Activated CD8-positive, alpha-beta T cell treated with anti-CD3 and anti-CD28 coated beads for 36 hours (primary cell): ENCODE measurements around the gene SOCS4. TPM values are rescaled to one million over a fixed set of nuclear protein-coding genes. Genes with fewer than 3 reads are reported as not detected.
A peak's percentile ranks its signal among the peaks of the same experiment; 100 is the strongest.

Experiments used
- ATAC-seq: fragments of 200-7000 bp; cut with Tn5 transposase; one replicate; pipeline ENCODE4 v1.10.0; 2021; ENCODE audit warnings: mild to moderate bottlenecking, moderate library complexity
- CTCF ChIA-PET: fragments of 350-600 bp; sonication (Branson Sonifier 250); formaldehyde crosslinking; loops from one replicate; lab custom pipeline; 2021; ENCODE audit warnings: antibody characterized with exemption; lab: Charles Lee
- POLR2A ChIA-PET: fragments of 350-600 bp; sonication (Branson Sonifier 250); formaldehyde crosslinking; loops from one replicate; lab custom pipeline; 2021; ENCODE audit warnings: antibody characterized with exemption; lab: Charles Lee
- DNase-seq: peaks from one replicate; pipeline ENCODE4 v3.0.0-alpha.2; 2020
- H3K27ac Mint-ChIP-seq: one replicate; pipeline ENCODE4 v1.8.0; 2021; ENCODE audit warnings: mild to moderate bottlenecking, mixed read lengths
- H3K27me3 Mint-ChIP-seq: one replicate; pipeline ENCODE4 v1.8.0; 2021; ENCODE audit warnings: mixed read lengths
- H3K36me3 Mint-ChIP-seq: one replicate; pipeline ENCODE4 v1.8.0; 2021; ENCODE audit warnings: low read depth, mixed read lengths
- H3K4me1 Mint-ChIP-seq: one replicate; pipeline ENCODE4 v1.8.0; 2021; ENCODE audit warnings: low read depth, mixed read lengths
- H3K4me3 Mint-ChIP-seq: one replicate; pipeline ENCODE4 v1.8.0; 2021; ENCODE audit warnings: mild to moderate bottlenecking, moderate library complexity, mixed read lengths
- H3K9me3 Mint-ChIP-seq: one replicate; pipeline ENCODE4 v1.8.0; 2021; ENCODE audit warnings: mixed read lengths
- CTCF ChIP-seq: fragments of 200-600 bp; IDR thresholded peaks from one replicate; pipeline ENCODE4 v1.8.0; 2022; ENCODE audit warnings: antibody characterized with exemption, mild to moderate bottlenecking
- intact Hi-C: fragments of 100-400 bp; cut with micrococcal nuclease; formaldehyde crosslinking; loops from one replicate; pipeline ENCODE4 v1.10.0; 2022
- total RNA-seq, 2 experiments: library from RNA; stranded (reverse); gene quantifications; one replicate each; pipeline ENCODE4 v1.2.3, GENCODE V29; 2021

Gene SOCS4
- total RNA-seq, 2 experiments from 2014 or later = 19.8 to 20.8 TPM

DNA sequence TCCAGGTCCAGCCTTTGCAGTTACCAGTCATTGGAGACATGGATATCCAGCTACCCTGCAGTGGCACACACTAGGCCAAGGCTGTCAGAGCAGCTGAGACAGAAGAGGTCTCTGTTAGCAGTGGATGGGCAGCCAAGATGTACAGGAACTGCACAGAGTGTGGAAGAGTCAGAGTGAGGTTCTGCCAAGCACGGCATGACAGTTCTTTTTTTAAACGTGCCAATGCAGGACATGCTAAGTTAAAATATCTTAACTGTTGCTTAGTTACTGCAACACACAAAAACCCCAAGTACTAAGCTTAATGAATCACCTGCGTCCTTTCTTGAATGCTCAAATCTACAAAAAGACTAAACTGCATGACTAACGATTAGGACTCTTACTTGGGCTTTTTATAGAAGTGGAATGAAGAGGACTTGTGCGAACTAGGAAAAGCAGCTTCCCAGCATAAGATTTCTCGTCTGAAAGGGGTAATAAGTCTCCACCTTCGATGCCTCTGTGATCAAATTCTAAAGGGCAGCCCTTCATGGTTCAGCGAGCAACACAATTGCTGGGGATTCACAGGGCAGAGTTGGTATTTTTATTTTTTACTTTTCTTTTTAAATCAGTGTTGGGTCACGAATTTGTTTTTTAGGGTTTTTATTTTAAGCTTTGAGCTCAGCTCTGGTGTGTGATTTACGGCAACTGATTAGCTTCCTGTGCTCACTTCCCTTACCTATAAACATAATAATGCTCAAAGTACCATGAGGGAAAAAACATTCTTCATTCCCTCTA, 45.0 kb downstream of the SOCS4 start:
- Mint-ChIP-seq H3K4me3 (peak overlapping the region; percentile 20), H3K4me1 (peaks cover 27% of the 10 kb centered on the region), H3K9me3 (no peaks in the 10 kb centered on the region), H3K36me3 (peaks cover 6% of the 10 kb centered on the region), H3K27ac (peak overlapping the region; percentile 73), H3K27me3 (no peaks in the 10 kb centered on the region)
- TF ChIP-seq CTCF = no peak
- ATAC-seq (peak; percentile 85), DNase-seq (peak; percentile 42)
- POLR2A ChIA-PET = interaction anchor here (1.0 to 3.6 kb wide), 6 partner anchors 9 to 66 kb away, joined by 3 to 23 read pairs (median 8); partner anchors contain the start of genes MAPK1IP1L, SOCS4 and WDHD1
- CTCF ChIA-PET = interaction anchor here (0.8 to 3.4 kb wide), 5 partner anchors 11 to 140 kb away, joined by 3 to 28 read pairs (median 3); partner anchors contain the start of gene MAPK1IP1L
- intact Hi-C loops = no loop called here

DNA sequence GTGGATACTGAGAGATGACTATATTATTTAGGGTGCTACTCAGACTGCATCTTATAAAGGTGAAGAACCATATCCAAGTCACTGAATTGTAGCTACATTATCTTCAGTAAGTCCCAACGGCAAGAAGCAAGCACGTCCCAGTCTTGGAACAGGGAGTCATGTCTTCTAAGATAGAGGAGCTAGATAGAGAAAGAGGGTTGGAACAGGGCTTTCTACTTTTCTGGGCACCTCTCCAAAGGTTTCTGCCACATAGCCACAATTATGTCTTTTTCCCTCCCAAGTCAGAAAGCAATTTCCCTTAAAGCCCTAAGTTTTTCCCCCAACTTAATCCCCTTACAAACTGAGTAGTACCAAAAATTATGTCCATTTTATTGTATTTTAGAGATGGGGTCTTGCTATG, 46.8 kb downstream of the SOCS4 start:
- DNase-seq = no peak
- Mint-ChIP-seq H3K27me3 (no peaks in the 10 kb centered on the region), H3K4me3 (no peak overlapping the region), H3K9me3 (no peaks in the 10 kb centered on the region), H3K4me1 (peaks cover 27% of the 10 kb centered on the region), H3K36me3 (no peaks in the 10 kb centered on the region), H3K27ac (no peak overlapping the region)
- CTCF ChIA-PET = no interaction called here
- intact Hi-C loops = no loop called here
- POLR2A ChIA-PET = no interaction called here
- no peak for TF ChIP-seq CTCF
- ATAC-seq = no peak

GRCh38 chr14:55074662-55075061, 47.6 kb downstream of the SOCS4 start:
- H3K27ac Mint-ChIP-seq = no peak overlapping the region
- no peak for TF ChIP-seq CTCF
- peak overlapping the region; percentile 5 for H3K4me3 Mint-ChIP-seq
- peaks cover 27% of the 10 kb centered on the region for H3K4me1 Mint-ChIP-seq
- ATAC-seq = no peak
- no peaks in the 10 kb centered on the region for H3K36me3 Mint-ChIP-seq
- POLR2A ChIA-PET = interaction anchor here (1.1 to 2.3 kb wide), 2 partner anchors 9 to 10 kb away, joined by 3 to 9 read pairs; no protein-coding TSS in a partner anchor
- no peak for DNase-seq
- no peaks in the 10 kb centered on the region for H3K9me3 Mint-ChIP-seq
- H3K27me3 Mint-ChIP-seq = no peaks in the 10 kb centered on the region
- intact Hi-C loops = no loop called here
- CTCF ChIA-PET = no interaction called here

GRCh38 chr14:55075628-55076175, 48.7 kb downstream of the SOCS4 start:
- intact Hi-C loops = no loop called here
- POLR2A ChIA-PET = interaction anchor here (1.1 to 2.3 kb wide), 2 partner anchors 9 to 10 kb away, joined by 3 to 9 read pairs; no protein-coding TSS in a partner anchor
- Mint-ChIP-seq H3K9me3 (no peaks in the 10 kb centered on the region), H3K4me3 (no peak overlapping the region), H3K36me3 (no peaks in the 10 kb centered on the region), H3K4me1 (peaks cover 27% of the 10 kb centered on the region), H3K27me3 (no peaks in the 10 kb centered on the region), H3K27ac (no peak overlapping the region)
- ATAC-seq = no peak
- DNase-seq = no peak
- no peak for TF ChIP-seq CTCF
- CTCF ChIA-PET = no interaction called here
